Forelimb muscle (tissue), 1 donor: ENCODE measurements around the gene RRAS2. TPM values are rescaled to one million over a fixed set of nuclear protein-coding genes. Genes with fewer than 3 reads are reported as not detected.

Source experiments
- DNase-seq: peaks from one replicate; pipeline ENCODE4 v3.0.0-alpha.2; 2013; ENCODE audit warnings: low read depth
- polyA plus RNA-seq: library from polyadenylated mRNA; unstranded; fragments of 120-200 nt; gene quantifications from one replicate; pipeline ENCODE4 v1.2.1, GENCODE V29; 2013; ENCODE audit not compliant: insufficient read length

Gene RRAS2
- polyA plus RNA-seq, 1 donor, result 46.6 TPM

- no peak for DNase-seq
These were observed 19.6 kb downstream of the RRAS2 start for GRCh38 chr11:14339356-14339755.

- no peak for DNase-seq
These were observed 22.2 kb downstream of the RRAS2 start for GRCh38 chr11:14336507-14337503.

GRCh38 chr11:14335712-14336111 lies 23.3 kb downstream of the RRAS2 start:
- no peak for DNase-seq

GRCh38 chr11:14334893-14335292 lies 24.1 kb downstream of the RRAS2 start:
- no peak for DNase-seq

- DNase-seq, result no peak
These were observed 24.8 kb downstream of the RRAS2 start for GRCh38 chr11:14334192-14334591.

GRCh38 chr11:14331476-14332136 lies 27.4 kb downstream of the RRAS2 start:
- no peak for DNase-seq

GRCh38 chr11:14330881-14331280 lies 28.1 kb downstream of the RRAS2 start:
- no peak for DNase-seq

- DNase-seq, result no peak
These were observed 29.3 kb downstream of the RRAS2 start for GRCh38 chr11:14329702-14330101.

GRCh38 chr11:14327116-14327515 lies 31.9 kb downstream of the RRAS2 start:
- DNase-seq, result no peak

- no peak for DNase-seq
These were observed 35.8 kb downstream of the RRAS2 start for GRCh38 chr11:14323118-14323676.

- DNase-seq, result no peak
These were observed 36.5 kb downstream of the RRAS2 start for GRCh38 chr11:14322510-14322909.

GRCh38 chr11:14320020-14320419 lies 39.0 kb downstream of the RRAS2 start:
- DNase-seq, result no peak

GRCh38 chr11:14318581-14318981 lies 40.4 kb downstream of the RRAS2 start:
- no peak for DNase-seq

- no peak for DNase-seq
These were observed 41.2 kb downstream of the RRAS2 start for GRCh38 chr11:14317659-14318325.

- no peak for DNase-seq
These were observed 43.9 kb downstream of the RRAS2 start for GRCh38 chr11:14315130-14315529.

GRCh38 chr11:14314127-14314526 lies 44.9 kb downstream of the RRAS2 start:
- no peak for DNase-seq

GRCh38 chr11:14312736-14313438 lies 46.1 kb downstream of the RRAS2 start:
- DNase-seq, result no peak

- no peak for DNase-seq
These were observed 48.3 kb downstream of the RRAS2 start for GRCh38 chr11:14310679-14311078.

GRCh38 chr11:14309425-14310192 lies 49.4 kb downstream of the RRAS2 start:
- no peak for DNase-seq

GRCh38 chr11:14308897-14309387 lies 50.0 kb downstream of the RRAS2 start:
- DNase-seq, result no peak
